ENCODE data around the gene NADSYN1.
"Not testable (repeated sequence)": the region's sequence is repeated elsewhere in the genome, so short reads cannot be mapped to it uniquely, and the experiment has no call there.

NADSYN1 gene

GRCh38 chr11:71491940-71492339 lies 38.9 kb downstream of the NADSYN1 start:
- peak; percentile 8 for DNase-seq

- DNase-seq = peak; percentile 7
These were observed 42.6 kb downstream of the NADSYN1 start for GRCh38 chr11:71495286-71496230.

GRCh38 chr11:71496421-71496820 lies 43.4 kb downstream of the NADSYN1 start:
- DNase-seq = no peak

GRCh38 chr11:71498091-71498490 lies 45.1 kb downstream of the NADSYN1 start:
- DNase-seq = no peak

- DNase-seq = no peak
These were observed 46.1 kb downstream of the NADSYN1 start for GRCh38 chr11:71499125-71499524.

GRCh38 chr11:71499546-71499945 lies 46.5 kb downstream of the NADSYN1 start:
- DNase-seq = no peak

GRCh38 chr11:71500601-71501021 lies 47.6 kb downstream of the NADSYN1 start:
- DNase-seq = peak; percentile 46

- DNase-seq = no peak
These were observed 48.3 kb downstream of the NADSYN1 start for GRCh38 chr11:71501071-71501985.

- no peak for DNase-seq
These were observed 49.0 kb downstream of the NADSYN1 start for GRCh38 chr11:71502026-71502425.

GRCh38 chr11:71502871-71503435 lies 50.0 kb downstream of the NADSYN1 start:
- DNase-seq = no peak

- DNase-seq = no peak
These were observed 51.5 kb downstream of the NADSYN1 start for GRCh38 chr11:71504531-71504930.

GRCh38 chr11:71505001-71505400 lies 52.0 kb downstream of the NADSYN1 start:
- no peak for DNase-seq

- DNase-seq = no peak
These were observed 52.8 kb downstream of the NADSYN1 start for GRCh38 chr11:71505781-71506180.

GRCh38 chr11:71507102-71507501 lies 54.1 kb downstream of the NADSYN1 start:
- no peak for DNase-seq

- no peak for DNase-seq
These were observed 65.8 kb downstream of the NADSYN1 start for GRCh38 chr11:71518506-71519471.

GRCh38 chr11:71519546-71519945 lies 66.5 kb downstream of the NADSYN1 start:
- DNase-seq = no peak

- no peak for DNase-seq
These were observed 72.4 kb downstream of the NADSYN1 start for GRCh38 chr11:71525188-71525937.

GRCh38 chr11:71525938-71526495 lies 73.0 kb downstream of the NADSYN1 start:
- no peak for DNase-seq

GRCh38 chr11:71526796-71527575 lies 74.0 kb downstream of the NADSYN1 start, which contains the start of gene KRTAP5-7:
Gene KRTAP5-7, plus strand, starts transcription at chr11:71527267. Its CDS starts 34 bp downstream, at chr11:71527301.
- not testable (repeated sequence) for DNase-seq

All from left hindlimb (tissue), 1 donor.